DMS153 (cell line): ENCODE data around the gene NAV3.

Experiments used
- DNase-seq: peaks from one replicate; lab custom pipeline; 2025; lab: John Stamatoyannopoulos, UW

NAV3 gene

GRCh38 chr12:78119351-78119918 lies 288.7 kb downstream of the NAV3 start:
- DNase-seq: no peak

DNA sequence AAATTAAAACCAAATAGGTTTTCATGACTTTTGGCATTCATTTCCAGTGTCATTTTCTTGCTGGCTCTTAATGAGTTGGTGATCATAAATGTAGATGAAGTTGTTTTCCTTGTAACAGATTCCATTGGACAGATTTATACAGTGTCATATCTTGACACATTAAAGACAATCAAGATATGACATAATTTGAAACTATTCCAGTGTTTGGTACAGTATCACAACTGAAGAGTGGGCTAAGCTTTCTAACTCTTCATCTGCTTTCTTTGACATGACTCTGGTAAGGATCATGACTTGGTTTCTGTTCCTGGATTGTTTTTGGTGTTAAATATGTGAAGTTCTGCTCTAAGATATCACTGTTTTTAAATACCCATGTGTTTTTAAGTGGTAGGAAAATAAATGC lies 289.6 kb downstream of the NAV3 start:
- DNase-seq: no peak

GRCh38 chr12:78120866-78121560 lies 290.3 kb downstream of the NAV3 start:
- peak; percentile 24 for DNase-seq

- DNase-seq: no peak
Measured at GRCh38 chr12:78121969-78122610, 291.4 kb downstream of the NAV3 start.

DNA sequence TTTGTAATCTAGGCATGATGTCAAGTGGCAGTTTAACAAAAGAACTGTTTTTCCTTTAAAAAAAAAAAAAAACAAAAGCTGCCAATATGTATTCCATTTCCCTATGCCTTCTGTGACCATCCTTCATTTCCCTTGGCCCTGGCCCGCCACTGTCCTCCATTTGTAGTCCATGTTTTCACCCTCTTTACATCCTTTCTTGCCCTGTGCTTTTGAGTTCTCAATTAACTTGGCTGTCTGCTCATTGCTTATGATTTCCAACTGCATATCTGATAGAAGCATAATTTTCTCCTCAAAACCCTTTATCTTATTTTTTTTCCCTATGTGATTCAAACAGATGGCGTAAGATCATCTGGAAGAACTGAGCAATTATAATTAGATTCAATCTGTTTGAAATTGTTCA lies 297.5 kb downstream of the NAV3 start:
- DNase-seq: no peak

- DNase-seq: no peak
Measured at GRCh38 chr12:78143717-78144116, 313.0 kb downstream of the NAV3 start.

DNA sequence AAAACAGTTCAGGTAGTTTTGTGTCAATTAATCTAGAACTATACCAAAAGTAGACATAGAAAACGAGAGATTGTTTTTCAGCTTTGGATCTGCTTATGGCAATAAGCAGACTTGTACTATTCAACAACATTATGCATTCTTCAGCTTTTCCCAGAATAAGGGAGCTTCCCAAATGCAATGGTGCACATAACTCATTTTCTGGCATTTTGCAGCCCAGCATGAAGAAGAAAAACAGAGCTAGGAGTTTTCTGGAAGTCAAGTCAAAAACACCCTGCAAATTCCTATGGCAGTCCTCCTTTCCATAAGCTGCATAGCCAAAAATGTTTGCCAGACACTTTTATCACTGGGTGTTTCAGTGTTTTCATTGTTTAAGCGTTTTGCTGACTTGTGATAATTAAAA lies 314.7 kb downstream of the NAV3 start:
- DNase-seq: no peak

DNA sequence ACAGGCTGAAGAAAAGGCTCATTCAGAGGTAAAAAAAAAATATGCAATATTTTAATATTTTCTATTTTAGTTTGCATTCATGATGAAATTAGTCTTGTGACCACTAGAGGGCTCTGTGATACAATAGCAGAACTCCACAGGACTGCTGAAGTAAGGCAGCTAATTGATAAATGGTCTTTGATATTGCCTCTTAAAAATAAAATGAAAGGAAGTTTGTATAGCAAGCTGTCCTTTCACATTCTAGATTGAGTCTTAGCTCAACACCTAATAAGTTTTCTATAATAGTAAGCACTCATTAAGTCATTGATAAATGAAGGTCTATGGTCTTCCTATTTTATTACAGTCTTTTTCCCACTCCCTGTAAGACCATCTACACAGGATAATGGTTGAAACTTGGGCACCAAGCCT lies 315.7 kb downstream of the NAV3 start:
- DNase-seq: peak; percentile 24

- DNase-seq: no peak
Measured at GRCh38 chr12:78149459-78149858, 318.8 kb downstream of the NAV3 start.

- no peak for DNase-seq
Measured at GRCh38 chr12:78155546-78155945, 324.9 kb downstream of the NAV3 start.

DNA sequence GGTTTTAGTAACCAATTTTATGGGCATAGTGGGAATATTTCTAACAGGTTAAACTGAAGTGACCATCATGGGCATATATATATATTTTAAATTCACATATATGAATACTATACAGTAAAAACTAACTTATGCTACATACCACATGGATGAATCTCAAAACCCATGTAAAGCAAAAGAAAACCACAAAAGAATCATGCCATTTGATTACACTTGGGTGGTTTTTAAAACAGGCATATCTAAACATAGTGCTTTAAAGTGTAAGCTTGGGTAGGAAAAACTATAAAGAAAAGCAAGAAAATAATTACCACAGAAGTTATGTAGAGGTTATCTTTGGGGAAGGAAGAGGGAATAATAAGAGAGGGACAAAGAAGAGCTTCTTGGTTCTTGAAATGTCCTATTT lies 326.1 kb downstream of the NAV3 start:
- no peak for DNase-seq

- no peak for DNase-seq
Measured at GRCh38 chr12:78157199-78157598, 326.5 kb downstream of the NAV3 start.

- no peak for DNase-seq
Measured at GRCh38 chr12:78164154-78164553, 333.5 kb downstream of the NAV3 start.

- DNase-seq: no peak
Measured at GRCh38 chr12:78167510-78167909, 336.8 kb downstream of the NAV3 start.

- no peak for DNase-seq
Measured at GRCh38 chr12:78171061-78171460, 340.4 kb downstream of the NAV3 start.

DNA sequence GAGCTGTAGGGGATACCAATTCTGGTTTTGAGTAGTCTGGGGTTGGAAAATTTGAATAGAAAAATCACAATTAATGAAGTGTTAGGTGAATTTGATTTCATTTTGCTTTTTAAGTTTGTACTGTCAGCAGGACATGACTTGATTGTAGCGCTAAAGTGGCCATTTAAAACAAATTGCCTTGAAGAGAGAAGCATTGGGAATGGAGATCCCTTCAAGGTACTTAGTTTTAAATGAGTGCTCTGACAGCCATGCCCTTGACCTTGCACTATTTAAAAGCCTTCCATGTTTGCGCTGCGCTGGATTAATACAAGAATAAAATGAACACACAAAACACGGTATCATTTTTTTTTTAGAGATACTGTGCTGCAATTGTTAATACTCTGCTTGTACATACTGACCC lies 345.9 kb downstream of the NAV3 start:
- no peak for DNase-seq

DNA sequence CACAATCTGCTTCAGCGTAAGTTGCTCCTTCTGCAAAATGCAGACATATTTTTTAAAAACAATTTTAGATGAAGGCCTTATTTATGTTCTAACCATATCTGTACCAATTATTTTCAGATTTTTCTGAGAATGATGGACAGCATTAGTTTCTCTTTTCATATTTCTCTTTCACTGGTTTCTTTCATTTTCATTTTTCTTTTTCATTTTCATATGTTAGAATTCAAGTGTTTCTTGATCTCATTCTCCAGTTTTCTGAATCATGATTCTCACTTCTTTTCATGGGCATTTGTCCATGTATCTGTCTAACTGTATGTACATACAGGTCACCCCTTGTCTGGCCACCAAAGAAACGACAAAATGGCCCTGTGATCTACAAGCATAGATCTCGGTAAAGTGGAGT lies 346.6 kb downstream of the NAV3 start:
- DNase-seq: no peak

- DNase-seq: no peak
Measured at GRCh38 chr12:78179346-78179745, 348.7 kb downstream of the NAV3 start.

- DNase-seq: peak; percentile 76
Measured at GRCh38 chr12:78181544-78182162, 351.0 kb downstream of the NAV3 start.

DNA sequence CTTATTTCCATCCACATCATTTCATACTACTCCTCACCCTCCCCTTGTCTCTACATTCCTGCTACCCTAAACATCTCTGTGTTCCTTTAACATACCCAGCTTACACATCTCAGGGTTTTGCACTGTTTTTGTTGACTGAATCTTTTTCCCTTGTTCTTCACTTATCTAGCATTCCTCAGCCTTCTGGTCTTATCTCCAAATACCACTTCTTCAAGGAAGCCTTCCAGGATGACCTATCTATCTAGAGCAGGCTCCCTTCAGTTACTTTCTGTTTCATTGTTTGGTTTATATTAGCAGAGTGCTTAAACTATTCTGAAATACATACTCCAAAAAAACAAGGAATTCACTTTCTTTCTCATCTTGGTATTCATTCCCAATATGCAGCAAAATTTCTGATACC lies 353.1 kb downstream of the NAV3 start:
- no peak for DNase-seq

DNA sequence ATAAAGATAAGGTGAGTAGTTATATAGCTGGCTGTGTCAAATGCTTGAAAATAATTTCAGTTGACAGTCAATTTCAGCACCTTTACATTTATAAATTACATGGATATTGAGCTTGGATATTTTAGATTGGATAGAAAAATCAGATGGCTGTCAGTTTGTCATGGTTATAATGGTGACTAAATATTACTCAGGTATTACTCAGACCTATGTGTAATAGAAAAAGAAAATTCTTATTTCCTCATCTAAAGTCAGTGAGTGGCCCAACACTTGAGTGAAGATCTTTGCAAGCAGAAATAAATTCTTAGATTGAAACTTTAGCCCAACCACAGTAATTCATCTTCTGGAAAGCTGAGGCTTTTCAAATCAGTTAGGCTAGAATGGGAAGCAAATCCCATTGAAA lies 354.4 kb downstream of the NAV3 start:
- no peak for DNase-seq

DNA sequence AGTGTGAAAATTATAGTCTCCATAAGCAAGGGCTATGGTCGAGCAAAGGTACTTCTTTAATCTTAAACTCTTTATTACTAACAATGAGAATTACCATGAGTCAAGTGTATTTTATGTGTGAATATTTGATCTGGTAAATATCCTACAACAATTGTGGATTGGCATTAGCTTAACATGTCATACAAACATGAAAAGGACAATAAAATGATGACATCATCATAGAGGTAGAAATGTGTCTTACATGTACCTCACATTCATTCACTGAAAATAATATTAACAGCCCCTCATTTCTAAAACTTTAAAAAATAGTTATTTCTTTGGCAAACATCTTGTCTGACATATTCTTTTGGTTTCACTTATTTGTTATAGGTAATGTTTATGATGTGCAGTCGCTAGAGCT lies 355.0 kb downstream of the NAV3 start:
- no peak for DNase-seq

GRCh38 chr12:78186670-78187069 lies 356.0 kb downstream of the NAV3 start:
- DNase-seq: no peak
